Ureter (tissue), 1 donor: ENCODE results near the gene TBC1D12. TPM values are rescaled to one million over a fixed set of nuclear protein-coding genes. Genes with fewer than 3 reads are reported as not detected.
A peak's percentile ranks its signal among the peaks of the same experiment; 100 is the strongest.
"Not testable (repeated sequence)": the region's sequence is repeated elsewhere in the genome, so short reads cannot be mapped to it uniquely, and the experiment has no call there.

Experiments
- DNase-seq: peaks from one replicate; pipeline ENCODE4 v3.0.0-alpha.2; 2020; ENCODE audit warnings: low spot score
- total RNA-seq: library from RNA; stranded (reverse); gene quantifications from one replicate; pipeline ENCODE4 v1.2.4, GENCODE V29; 2023
- donor health status: DM: yes; HTN: yes; CAD: no.

TBC1D12 gene
- 11.9 TPM for total RNA-seq

DNA sequence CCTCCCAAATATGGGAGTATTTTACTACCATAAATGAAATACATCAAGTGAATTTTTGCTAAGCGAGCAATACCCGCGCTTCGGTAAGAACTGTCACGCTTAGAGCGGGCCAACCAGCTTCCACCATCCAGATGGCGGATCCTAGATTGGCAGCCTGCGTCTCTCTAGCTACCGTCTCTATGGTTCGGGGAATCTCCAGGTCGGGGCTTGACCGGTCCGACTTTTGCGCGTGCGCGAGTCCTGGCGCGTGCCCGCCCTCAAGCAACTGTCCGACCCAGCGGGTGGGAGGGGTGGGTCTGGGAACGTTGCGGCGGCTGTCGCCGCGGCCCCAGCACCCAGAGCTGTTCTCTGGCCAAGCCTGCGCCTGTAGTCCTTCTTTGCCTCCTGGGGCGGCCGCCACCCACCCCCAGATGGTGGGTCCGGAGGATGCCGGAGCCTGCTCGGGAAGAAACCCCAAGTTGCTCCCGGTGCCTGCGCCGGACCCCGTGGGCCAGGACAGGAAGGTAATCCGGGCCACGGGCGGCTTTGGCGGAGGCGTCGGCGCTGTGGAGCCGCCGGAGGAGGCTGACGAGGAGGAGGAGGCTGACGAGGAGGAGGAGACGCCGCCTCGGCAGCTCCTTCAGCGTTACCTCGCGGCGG, at the start of gene TBC1D12:
TBC1D12 (plus strand) TSS at position 338 of the 639 bp plus-strand sequence; CDS start at position 411, 73 bp downstream.
- peak; percentile 95 for DNase-seq

DNA sequence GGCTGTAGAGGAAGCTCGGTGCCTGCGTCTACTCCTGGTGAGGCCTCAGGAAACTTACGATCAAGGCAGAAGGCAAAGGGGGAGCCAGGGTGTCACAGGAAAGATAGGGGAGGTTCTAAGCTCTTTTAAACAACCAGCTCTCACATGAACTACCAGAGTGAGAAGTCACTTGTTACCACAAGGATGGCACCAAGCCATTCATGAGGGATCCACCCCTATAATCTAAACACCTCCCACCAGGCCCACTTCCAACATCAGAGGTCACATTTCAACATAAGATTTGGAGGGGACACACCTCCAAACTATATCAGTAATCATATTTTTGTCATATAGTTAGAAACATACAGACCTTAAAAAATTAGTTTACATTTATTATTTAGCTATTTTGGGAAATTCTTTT, 49.0 kb upstream of the TBC1D12 start:
- no peak for DNase-seq

DNA sequence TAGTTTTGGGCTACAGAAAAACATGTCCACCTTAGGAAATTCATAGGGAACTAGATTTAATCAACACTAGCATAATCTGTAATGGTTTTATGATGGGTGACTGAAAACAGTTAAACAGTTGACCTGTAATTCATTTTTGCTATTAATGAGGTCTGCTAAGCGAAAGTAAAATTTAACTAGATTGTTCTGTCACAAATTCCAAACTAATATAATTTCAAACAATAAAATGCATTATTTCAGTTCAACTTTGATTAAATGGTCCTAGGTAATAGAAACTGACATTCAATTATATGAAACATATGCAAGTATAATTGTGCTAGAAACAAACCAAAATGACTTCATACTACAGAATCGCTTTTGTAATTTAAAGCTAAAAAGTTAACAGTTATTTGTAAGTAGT, 46.5 kb upstream of the TBC1D12 start:
- no peak for DNase-seq

DNA sequence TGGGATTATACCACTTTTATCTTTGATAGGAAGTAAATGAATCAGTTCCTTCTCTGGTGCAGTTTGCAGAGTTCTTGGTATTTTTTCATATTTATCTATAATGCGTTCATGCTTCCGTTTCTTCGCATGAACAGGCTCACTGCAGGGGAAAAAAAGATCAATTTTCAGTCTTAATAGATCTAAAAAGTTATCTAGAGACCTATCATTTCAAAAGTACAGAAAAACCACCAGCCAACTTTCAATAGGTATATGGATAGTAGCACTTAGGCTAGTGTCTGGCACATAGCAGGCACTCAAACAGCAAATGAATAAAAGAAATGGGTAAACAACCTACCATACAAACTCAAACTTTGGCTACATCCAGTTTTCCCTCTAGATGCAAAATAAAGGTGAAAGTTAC, 45.1 kb upstream of the TBC1D12 start:
- DNase-seq: no peak

DNA sequence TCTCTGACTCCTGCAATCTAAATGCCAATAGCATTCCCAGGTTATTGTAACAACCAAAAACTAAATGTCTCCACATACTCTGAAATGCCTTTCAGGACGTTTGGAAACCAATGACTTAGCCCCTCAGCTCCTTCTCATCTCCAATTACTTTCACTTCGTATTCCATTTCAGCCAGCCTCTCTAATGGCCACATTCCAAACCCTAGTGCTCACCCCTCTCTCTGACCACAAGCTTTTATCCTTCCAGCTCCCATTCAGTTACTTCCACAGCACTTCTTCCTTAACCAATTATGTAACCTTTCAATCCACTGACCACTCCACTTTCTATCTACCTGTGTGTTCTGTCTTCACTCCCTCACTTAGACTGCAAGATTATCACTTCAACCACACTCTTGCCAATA, 43.9 kb upstream of the TBC1D12 start:
- no peak for DNase-seq

DNA sequence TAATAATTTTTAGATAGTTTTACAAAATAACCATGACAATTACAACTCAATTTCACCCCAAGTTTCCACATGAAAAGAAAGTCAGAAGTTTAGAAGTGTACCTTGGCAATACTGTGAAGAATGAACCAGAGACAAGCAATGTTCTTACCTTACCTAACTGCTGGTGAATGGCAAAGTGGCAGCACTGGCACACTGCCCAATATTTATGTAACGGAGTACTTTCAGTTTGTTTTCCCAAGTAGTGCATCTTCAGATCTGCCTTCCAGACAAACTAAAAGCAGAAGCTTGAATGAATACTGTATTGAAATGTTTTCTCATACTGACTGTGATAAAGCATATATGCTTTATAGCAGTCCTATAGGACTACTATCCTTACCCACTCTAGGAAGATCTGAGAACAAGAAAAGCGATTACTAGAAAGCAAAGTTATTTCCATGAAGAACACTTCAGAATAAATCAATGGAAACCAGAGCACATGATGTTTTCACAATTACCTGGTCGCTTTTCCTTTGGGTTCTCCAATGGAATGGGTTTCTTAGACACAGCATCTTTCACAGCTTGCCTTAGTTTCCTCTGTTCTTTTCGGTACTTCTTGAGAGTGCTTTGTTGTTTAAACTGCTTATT, 41.1 kb upstream of the TBC1D12 start:
- DNase-seq: no peak

DNA sequence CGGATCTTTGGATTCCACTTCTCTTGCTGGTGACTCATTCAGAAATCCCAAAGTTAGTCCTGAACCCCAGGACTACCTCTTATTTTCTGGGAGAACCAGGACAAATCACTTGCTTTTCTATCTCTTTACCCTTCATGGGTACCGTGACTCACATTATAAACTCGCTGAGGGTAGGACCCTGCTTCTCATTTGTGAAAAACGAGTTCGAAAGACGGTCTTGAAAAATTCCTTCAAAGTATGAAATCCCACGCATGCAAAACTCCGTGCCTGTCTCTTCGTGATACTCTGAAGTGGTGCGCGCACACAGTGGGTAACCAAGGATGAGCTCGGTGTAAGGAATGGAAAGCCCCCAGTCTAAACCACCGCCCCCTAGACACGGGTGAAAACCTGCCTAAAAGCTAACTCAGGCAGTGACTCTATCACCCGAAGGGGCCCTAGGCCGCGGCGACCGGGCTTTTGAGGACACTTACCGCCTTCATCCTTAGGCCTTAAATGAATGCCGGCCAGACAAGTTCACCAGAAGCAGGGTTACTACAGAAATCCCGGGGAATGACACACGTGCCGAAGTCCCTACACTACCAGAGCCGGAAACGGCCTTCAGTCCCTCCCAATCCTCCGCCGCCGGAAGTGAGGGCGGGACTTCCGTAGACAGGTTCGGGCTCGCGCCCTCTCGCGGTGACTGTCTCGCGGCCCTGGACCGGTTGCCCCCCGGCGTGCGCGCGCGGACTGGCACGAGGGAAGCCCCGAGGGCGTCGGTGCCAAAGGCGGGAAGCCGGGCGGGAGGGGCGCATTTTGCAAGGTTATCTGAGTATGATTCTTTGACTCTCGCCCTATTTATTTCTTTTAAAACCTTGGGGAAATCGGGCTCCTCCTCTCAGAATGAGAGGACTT, 39.7 kb upstream of the TBC1D12 start, which contains the start of gene NOC3L:
NOC3L (minus strand) TSS at position 580 of the 891 bp plus-strand sequence; CDS start at position 479, 101 bp downstream.
- peak; percentile 95 for DNase-seq

DNA sequence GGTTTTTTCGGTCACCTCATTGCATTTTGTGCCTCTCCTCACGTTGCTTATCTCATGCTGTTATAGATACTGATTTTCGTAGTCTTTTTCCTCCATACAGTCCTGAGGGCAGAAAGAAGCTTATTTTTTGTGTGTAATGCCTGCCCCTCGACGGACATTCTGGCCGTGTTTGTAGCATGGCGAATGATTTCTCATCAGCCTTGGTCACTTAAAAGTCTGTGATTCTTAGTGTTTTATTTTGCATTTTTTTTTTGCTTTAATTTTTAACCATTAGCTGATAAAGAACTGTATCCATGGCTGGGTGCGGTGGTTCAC, 39.1 kb upstream of the TBC1D12 start:
- no peak for DNase-seq

DNA sequence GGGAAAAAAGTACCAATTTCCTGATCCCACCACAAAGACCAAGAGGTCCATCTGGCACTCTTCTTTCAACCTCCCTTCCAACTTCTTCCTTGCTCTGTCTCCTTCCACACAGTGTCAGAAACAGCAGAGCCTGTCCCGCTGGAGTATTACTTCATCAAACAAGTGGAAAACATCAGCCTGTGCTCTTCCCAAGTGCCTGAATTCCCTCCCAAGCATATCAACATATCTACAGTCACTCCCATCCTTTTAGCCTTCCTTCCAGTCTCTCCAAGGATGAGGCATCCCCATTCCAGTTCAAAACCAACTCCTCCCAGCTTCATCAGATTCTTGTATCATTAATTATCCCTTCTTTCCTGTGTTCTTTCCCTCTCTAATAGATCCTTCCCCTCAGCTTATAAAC, 37.9 kb upstream of the TBC1D12 start:
- DNase-seq: no peak

DNA sequence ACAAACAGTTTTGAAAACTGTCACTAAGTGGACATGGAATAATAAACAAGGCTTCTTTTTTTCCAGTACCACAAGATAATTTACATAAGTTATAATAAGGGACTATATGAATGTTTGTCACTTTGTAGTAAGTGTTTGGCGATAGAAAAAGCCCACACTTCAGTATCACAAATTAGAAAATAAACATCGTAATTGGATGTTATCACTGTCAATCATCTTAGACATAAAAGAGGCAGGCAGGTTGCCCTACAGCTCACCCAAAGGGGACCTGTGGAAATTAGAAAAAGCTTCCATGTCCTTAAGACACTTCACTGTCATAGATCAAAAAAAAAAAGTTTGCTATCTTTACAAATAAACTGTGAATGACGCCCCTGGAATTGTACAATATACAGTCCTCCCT, 36.0 kb upstream of the TBC1D12 start:
- no peak for DNase-seq

DNA sequence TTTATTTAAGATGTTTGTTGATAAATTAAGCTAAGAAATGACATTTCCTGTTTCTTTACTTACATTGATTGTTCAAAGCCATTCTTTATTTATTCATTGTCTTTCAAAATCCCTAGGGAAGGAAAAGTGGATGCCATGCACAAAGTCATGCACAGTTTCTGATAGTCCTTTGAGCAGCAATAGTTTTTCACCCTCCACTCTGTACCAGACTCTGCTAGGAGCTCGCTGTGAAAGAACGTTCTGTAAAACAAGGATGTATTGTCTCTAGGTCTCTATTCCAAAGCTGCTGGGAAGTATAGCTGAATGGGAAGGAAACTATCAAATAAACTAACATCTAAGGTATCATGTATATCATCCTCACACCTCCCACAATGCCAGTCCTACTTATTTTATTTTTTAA, 31.8 kb upstream of the TBC1D12 start:
- DNase-seq: no peak

DNA sequence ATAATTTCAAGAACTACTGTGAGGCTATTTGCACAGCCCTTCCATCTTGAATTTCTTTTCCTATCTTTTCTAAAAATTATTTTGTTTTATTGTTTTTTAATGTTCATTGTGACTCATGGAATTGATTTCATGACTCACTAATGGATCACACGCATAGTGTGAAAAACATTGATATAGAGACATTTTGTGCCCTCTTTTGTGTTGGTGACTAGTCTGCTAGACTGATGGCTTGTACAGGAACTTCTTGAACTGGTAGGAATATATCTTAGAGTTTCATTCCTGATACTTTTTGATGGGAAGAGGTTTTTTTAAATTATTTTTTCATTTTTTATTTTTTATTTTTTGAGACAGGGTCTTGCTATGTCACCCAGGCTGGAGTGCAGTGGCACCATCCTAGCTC, 27.0 kb upstream of the TBC1D12 start:
- no peak for DNase-seq

DNA sequence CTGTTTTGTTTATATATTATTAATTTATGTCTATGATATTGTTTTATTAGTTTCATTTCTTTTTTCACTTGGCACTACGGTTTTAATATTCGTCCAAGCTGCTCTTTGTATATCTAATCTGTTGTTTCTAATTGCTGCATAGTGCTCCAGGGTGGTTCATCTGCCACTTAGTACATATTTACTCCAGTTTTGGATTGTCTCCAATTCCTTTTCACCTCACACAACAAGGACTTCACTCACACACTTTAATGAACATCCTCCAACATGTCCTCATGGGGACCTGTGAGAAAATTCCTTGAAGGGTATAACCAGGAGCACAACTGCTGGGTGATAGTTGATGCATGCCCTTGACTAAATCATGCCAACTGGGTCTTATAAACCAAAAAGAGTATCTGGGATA, 25.5 kb upstream of the TBC1D12 start:
- DNase-seq: no peak

DNA sequence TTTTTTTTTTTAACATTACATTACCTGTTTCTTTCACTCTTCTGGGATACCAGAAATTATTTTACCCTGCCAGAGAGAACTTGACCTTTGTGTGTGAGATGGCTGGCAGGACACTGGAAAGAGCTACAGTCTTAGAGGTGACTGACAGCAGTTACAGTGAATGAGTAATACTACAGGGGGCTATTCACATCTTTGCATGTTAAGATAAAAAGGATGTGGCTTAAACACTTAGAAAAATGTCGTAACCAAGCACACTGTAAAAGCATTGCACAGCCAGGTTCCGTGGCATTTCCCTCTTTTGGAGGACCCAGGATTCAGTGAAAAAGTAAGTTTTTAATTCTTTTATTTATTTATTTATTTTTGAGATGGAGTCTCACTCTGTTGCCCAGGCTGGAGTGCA, 18.8 kb upstream of the TBC1D12 start:
- no peak for DNase-seq

DNA sequence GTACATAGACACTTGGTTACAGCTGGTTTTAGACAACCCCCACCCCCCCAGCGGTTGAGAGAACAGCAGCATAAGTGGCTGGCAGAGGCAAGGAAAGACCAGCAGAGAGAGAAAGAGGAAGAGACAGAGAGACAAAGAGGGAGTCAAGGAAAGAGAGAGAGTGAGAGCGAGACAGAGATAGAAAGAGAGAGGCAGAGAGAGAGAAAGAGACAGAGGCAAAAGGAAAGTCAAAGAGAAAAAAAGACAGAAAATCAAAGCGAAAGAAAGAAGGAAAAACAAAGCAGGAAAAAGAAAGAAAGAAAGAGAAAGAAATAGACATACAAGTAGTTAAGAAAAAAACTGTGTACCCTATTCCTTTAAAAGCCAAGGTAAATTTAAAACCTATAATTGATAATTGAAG, 16.6 kb upstream of the TBC1D12 start:
- DNase-seq: not testable (repeated sequence)

DNA sequence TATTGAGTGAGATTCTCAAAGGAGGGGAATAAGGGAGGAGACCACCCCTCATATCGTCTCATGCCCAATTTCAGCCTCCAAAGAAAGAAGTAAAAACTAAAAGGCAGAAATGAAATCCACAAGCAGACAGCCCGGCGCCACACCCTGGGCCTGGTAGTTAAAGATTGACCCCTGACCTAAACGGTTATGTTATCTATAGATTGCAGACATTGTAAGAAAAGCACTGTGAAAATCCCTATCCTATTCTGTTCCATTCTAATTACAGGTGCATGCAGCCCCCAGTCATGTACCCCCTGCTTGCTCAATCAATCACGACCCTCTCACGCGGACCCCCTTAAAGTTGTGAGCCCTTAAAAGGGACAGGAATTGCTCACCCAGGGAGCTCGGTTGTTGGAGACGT, 10.2 kb upstream of the TBC1D12 start:
- not testable (repeated sequence) for DNase-seq

DNA sequence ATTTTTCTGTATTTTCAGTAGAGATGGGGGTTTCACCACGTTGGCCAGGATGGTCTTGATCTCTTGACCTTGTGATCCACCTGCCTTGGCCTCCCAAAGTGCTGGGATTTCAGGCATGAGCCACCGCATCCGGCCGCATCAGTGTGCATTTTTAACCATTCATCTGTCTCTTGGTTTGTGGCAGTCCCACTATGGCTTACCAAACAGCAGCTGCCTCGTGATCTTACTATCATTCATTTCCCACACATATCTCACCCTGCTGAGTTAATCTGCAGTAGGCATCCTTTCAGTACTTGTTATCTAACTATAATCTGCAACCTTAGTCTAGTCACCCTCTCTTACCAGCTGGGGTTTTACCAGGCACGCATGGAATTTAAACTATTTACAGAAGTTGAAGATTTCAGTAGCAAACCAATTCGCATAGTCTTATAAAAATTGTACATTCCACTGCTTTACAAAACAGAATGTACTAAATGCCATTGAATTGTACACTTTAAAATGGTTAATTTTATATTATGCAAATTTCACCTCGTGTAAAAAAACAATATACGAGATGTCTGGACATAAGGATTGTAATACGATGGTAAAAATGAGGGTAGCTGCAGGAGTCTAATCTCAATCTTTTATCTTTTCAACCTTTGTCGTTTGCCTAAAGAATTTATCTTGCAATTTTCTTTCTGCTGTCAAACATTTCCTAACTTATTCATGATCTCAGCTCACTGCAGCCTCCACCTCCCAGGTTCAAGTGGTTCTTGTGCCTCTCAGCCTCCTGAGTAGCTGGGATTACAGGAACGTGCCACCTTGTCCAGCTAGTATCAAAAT, 4.6 kb upstream of the TBC1D12 start:
- no peak for DNase-seq

DNA sequence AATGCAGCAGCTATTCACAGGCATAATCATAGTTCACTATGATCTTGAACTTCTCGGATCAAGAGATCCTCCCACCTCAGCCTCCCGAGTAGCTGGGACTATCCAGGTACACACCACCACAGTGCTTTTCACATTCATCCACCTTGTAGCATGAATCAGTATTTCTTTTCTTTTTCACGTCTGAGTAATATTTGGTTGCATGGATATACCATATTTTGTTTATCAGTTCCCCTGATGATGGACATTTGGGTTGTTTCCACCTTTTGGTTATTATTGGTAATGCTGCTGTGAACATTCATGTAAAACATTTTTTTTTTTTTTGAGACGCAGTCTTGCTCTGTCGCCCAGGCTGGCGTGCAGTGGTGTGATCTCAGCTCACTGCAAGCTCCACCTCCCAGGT, 3.6 kb upstream of the TBC1D12 start:
- no peak for DNase-seq

DNA sequence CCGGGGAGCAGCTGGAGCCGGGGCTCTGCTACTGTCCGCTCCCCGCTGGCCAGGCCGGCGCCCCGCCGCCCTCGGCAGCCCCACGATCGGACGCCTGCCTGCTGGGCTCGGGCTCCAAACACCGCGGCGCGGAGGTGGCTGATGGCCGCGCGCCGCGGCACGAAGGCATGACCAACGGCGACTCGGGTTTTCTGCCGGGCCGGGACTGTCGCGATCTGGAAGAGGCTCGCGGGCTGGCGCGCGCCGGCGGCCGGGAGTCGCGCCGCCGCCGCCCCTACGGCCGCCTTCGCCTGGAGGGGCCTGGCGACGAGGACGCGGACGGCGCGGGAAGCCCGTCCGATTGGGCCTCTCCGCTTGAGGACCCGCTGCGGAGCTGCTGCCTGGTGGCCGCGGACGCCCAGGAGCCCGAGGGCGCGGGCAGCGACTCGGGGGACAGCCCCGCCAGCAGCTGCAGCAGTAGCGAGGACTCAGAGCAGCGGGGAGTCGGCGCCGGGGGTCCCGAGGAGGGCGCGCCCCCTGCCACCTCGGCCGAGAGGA, 570 bp downstream of the TBC1D12 start:
- no peak for DNase-seq

DNA sequence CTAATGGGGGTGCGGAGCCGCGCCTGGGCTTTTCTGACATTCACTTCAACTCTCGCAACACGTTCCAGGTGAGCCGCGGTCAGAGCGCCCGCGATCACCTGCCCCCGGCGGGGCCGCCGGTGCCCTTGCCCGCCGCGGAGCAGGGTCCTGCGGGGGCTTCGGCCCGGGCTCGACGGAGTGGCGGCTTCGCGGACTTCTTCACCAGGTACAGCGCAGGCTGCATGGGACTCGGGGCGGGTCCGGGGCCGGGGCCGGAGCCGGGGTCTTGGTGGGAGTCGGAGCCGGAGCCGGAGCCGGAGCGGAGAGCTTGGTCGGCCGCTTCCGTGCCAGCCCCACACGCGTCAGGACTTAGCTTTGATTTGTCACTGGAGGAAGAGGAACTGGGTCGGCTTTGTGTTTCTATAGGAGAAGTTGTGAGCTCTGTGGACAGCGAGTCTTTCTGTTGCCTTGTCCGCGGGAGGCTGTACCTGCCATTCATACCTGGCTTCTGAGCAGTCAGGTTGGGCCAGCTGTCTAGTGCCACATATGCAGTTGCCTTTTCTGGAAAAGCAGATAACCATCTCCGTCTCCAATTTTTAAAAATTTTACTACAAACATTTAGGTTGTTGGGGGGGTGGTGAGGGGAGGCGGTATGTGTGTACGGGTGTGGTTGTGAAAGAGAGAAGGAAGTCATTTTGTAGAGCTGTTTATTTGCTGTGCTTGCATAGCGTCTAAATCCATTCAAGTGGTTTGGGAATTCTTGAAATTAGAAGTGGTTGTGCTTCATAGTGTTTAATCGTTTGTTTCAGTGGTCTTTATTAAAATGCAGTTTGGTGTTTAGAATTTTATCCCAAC, 1.3 kb downstream of the TBC1D12 start:
- DNase-seq: peak; percentile 73

DNA sequence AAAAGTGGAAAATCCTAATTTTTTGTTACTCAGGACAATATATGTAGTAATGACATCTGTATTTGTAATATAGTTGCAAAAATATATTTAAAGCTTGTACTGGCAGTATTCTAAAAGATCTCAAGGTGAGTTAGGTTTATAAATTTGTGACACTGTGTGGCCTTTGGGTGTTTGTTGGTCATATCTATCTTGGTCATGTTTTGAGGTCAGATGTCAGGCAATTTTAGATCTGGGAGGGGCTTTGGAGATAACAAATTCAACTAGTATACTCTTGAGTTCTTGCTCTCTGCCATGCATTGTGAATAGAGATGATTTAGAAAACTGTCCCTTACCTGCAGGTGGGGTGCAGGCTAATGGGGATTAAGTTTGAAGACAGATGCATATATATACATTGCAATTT, 3.1 kb downstream of the TBC1D12 start:
- DNase-seq: no peak
